Neural progenitor cell (in vitro differentiated cells): ENCODE data around the gene KRT76.

Experiments used
- CTCF ChIP-seq: fragments of 200-600 bp; sonication (generic); IDR thresholded peaks from 2 replicates; pipeline ENCODE4 v1.5.1; 2017; ENCODE audit warnings: antibody characterized with exemption, mild to moderate bottlenecking
- EZH2 ChIP-seq: fragments of 200-600 bp; sonication (generic); IDR thresholded peaks from 2 replicates; pipeline ENCODE4 v1.6.1; 2017; ENCODE audit warnings: antibody characterized with exemption, mild to moderate bottlenecking, moderate library complexity
- EZH2phosphoT487 ChIP-seq: fragments of 200-600 bp; sonication (generic); IDR thresholded peaks from 2 replicates; pipeline ENCODE4 v1.6.1; 2017; ENCODE audit warnings: antibody characterized with exemption

DNA sequence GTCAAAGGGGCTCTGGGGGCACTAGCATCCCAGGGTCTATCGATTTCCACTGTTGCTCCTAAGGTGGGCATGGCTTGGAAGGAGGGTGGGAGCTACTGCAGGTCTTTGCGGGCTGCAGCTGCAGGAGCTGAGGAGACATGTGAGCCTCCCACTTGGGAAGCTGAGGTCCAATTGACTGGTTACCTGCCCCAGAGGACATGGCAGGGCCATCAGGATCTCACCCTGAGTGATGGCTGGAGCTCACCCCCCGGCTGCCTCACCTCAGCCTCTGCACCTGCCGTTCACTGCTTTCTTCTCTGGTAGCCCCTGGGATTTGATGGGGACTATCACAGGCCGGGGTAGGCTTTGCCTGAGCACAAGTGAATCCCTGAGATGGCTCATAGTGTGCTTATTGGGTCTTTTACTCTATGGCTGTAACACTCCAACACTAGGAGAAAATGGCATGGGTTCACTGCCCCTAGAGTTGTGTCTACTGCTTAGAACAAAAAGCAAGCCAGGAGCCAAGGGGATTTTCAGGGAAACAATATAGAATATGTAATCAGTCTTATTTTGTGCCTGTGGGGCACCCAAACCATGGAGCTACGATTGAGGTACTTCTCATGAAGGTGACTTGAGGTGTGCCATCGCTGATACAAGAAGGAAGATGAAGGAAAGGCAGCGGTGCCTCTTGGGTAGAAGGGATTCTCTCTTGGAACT lies 40.0 kb upstream of the KRT76 start:
- TF ChIP-seq CTCF = no peak
- no peak for TF ChIP-seq EZH2phosphoT487
- no peak for TF ChIP-seq EZH2
